Neural cell (in vitro differentiated cells): Measurements from ENCODE around the gene STAG2. TPM values are rescaled to one million over a fixed set of nuclear protein-coding genes. Genes with fewer than 3 reads are reported as not detected.

Experiments used
- H2AFZ ChIP-seq: fragments of 200-600, 300-800 bp; sonication (generic), shearing (Covaris generic); 2 replicates; pipeline ENCODE4 v1.6.0; 2014; ENCODE audit warnings: low read depth, mild to moderate bottlenecking, antibody characterized with exemption, low read length, moderate library complexity
- H3F3A ChIP-seq: fragments of 200-600 bp; shearing (Covaris generic); 2 replicates; pipeline ENCODE4 v1.6.1; 2016; ENCODE audit warnings: mild to moderate bottlenecking, moderate library complexity, mixed read lengths, antibody characterized with exemption, low read length; ENCODE audit not compliant: insufficient read depth, poor library complexity, severe bottlenecking
- H3K27ac ChIP-seq: fragments of 200-600, 300-800 bp; sonication (generic), shearing (Covaris generic); 2 replicates; pipeline ENCODE4 v1.5.1; 2014; ENCODE audit warnings: mild to moderate bottlenecking, low read length, moderate library complexity
- H3K27me3 ChIP-seq: fragments of 300-800, 200-600 bp; sonication (generic), shearing (Covaris generic); 2 replicates; pipeline ENCODE4 v1.6.0; 2014; ENCODE audit warnings: mild to moderate bottlenecking, low read depth, low read length, moderate library complexity; ENCODE audit not compliant: insufficient read depth
- H3K36me3 ChIP-seq: fragments of 300-800, 200-600 bp; sonication (generic), shearing (Covaris generic); 2 replicates; pipeline ENCODE4 v1.5.1; 2014; ENCODE audit warnings: mild to moderate bottlenecking, antibody characterized with exemption, low read length, moderate library complexity; ENCODE audit not compliant: insufficient read depth
- H3K4me2 ChIP-seq: fragments of 300-800, 200-600 bp; sonication (generic), shearing (Covaris generic); 2 replicates; pipeline ENCODE4 v1.6.0; 2014; ENCODE audit warnings: mild to moderate bottlenecking, low read length
- H3K4me3 ChIP-seq: fragments of 300-800, 200-600 bp; sonication (generic), shearing (Covaris generic); 2 replicates; pipeline ENCODE4 v1.5.1; 2014; ENCODE audit warnings: mild to moderate bottlenecking, low read length, moderate library complexity
- H3K79me2 ChIP-seq: fragments of 200-600 bp; shearing (Covaris generic); replicated peaks from 2 replicates; pipeline ENCODE4 v1.6.0; 2014; ENCODE audit warnings: mild to moderate bottlenecking, low read length, moderate library complexity; ENCODE audit not compliant: insufficient read depth
- H3K9ac ChIP-seq: fragments of 300-800, 200-600 bp; sonication (generic), shearing (Covaris generic); 2 replicates; pipeline ENCODE4 v1.6.1; 2016; ENCODE audit warnings: mild to moderate bottlenecking, low read length, mixed read lengths
- H3K9me2 ChIP-seq: fragments of 200-600 bp; shearing (Covaris generic); 2 replicates; pipeline ENCODE4 v1.6.1; 2016; ENCODE audit warnings: mild to moderate bottlenecking, low read length, mixed read lengths; ENCODE audit not compliant: insufficient read depth
- H3K9me3 ChIP-seq: fragments of 200-600, 300-800 bp; sonication (generic), shearing (Covaris generic); 2 replicates; pipeline ENCODE4 v1.6.1; 2016; ENCODE audit warnings: mild to moderate bottlenecking, mixed run types, low read length, moderate library complexity, mixed read lengths
- H4K20me1 ChIP-seq: fragments of 200-600 bp; shearing (Covaris generic); 2 replicates; pipeline ENCODE4 v1.6.1; 2016; ENCODE audit warnings: mild to moderate bottlenecking, mixed run types; ENCODE audit not compliant: insufficient read depth
- EP300 ChIP-seq: fragments of 450-650 bp; conservative IDR thresholded peaks from 2 replicates; pipeline ENCODE4 v1.6.1; 2014; ENCODE audit warnings: antibody characterized with exemption, mild to moderate bottlenecking, moderate library complexity; ENCODE audit not compliant: poor library complexity, severe bottlenecking
- EZH2 ChIP-seq: fragments of 200-600, 300-800 bp; shearing (Covaris generic), sonication (generic); IDR thresholded peaks from 2 replicates; pipeline ENCODE4 v1.6.1; 2014; ENCODE audit warnings: antibody characterized with exemption, low read length, borderline replicate concordance, mild to moderate bottlenecking; ENCODE audit not compliant: insufficient read depth, poor library complexity, severe bottlenecking
- MXI1 ChIP-seq: fragments of 450-650 bp; conservative IDR thresholded peaks from 2 replicates; pipeline ENCODE4 v1.6.1; 2014; ENCODE audit warnings: antibody characterized with exemption, mild to moderate bottlenecking; ENCODE audit not compliant: poor library complexity, severe bottlenecking
- POLR2AphosphoS5 ChIP-seq: IDR thresholded peaks from 2 replicates; pipeline ENCODE4 v1.6.1; 2012
- RAD21 ChIP-seq: fragments of 450-650 bp; conservative IDR thresholded peaks from 2 replicates; pipeline ENCODE4 v1.6.1; 2014; ENCODE audit warnings: antibody characterized with exemption, mild to moderate bottlenecking, moderate library complexity
- SMC3 ChIP-seq: fragments of 450-650 bp; conservative IDR thresholded peaks from 2 replicates; pipeline ENCODE4 v1.6.1; 2014; ENCODE audit warnings: antibody characterized with exemption, mild to moderate bottlenecking, moderate library complexity; ENCODE audit not compliant: poor library complexity
- TAF1 ChIP-seq: IDR thresholded peaks from 2 replicates; pipeline ENCODE4 v1.6.1; 2012; ENCODE audit warnings: low read depth
- polyA plus RNA-seq: library from polyadenylated mRNA; depleted of rRNA; stranded (reverse); fragments of >200 nt; gene quantifications from 2 replicates; pipeline ENCODE4 v1.2.3, GENCODE V29; 2014
- TF ChIP-seq, protein P1 (sequence below): IDR thresholded peaks from 2 replicates; pipeline ENCODE4 v1.6.1; 2012; ENCODE audit warnings: borderline replicate concordance
- TF ChIP-seq, protein P2 (sequence below): fragments of 450-650 bp; IDR thresholded peaks from 2 replicates; pipeline ENCODE4 v1.5.1; 2014; ENCODE audit warnings: antibody characterized with exemption, mild to moderate bottlenecking, moderate library complexity; ENCODE audit not compliant: poor library complexity, severe bottlenecking

Gene STAG2
- polyA plus RNA-seq, 1 donor from 2014 or later = 26.5 TPM

DNA sequence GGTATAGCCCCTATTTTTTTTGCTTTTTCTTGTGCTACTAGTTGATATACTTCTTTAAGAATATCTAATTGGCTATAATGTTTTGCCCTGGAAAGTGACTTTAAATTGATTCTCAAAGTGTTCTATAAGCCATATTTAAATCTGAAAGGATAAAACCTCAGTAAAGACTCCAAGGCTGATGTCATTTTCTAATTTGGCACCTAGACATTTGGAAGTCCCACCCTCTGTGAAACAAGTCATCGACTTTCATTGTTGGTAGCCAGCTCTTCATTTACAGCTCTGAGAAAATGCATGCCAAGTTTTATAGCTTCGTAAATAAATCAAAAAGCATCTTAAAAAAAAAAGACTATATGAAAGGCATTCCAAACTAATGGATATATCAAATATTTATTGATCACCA lies 18.0 kb upstream of the STAG2 start:
- no peak overlapping the region for H3K9ac ChIP-seq
- H3K4me3 ChIP-seq = no peak overlapping the region
- TF ChIP-seq, protein P1, sequence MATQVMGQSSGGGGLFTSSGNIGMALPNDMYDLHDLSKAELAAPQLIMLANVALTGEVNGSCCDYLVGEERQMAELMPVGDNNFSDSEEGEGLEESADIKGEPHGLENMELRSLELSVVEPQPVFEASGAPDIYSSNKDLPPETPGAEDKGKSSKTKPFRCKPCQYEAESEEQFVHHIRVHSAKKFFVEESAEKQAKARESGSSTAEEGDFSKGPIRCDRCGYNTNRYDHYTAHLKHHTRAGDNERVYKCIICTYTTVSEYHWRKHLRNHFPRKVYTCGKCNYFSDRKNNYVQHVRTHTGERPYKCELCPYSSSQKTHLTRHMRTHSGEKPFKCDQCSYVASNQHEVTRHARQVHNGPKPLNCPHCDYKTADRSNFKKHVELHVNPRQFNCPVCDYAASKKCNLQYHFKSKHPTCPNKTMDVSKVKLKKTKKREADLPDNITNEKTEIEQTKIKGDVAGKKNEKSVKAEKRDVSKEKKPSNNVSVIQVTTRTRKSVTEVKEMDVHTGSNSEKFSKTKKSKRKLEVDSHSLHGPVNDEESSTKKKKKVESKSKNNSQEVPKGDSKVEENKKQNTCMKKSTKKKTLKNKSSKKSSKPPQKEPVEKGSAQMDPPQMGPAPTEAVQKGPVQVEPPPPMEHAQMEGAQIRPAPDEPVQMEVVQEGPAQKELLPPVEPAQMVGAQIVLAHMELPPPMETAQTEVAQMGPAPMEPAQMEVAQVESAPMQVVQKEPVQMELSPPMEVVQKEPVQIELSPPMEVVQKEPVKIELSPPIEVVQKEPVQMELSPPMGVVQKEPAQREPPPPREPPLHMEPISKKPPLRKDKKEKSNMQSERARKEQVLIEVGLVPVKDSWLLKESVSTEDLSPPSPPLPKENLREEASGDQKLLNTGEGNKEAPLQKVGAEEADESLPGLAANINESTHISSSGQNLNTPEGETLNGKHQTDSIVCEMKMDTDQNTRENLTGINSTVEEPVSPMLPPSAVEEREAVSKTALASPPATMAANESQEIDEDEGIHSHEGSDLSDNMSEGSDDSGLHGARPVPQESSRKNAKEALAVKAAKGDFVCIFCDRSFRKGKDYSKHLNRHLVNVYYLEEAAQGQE = no peak
- no peak for TF ChIP-seq SMC3
- TF ChIP-seq, protein P2, sequence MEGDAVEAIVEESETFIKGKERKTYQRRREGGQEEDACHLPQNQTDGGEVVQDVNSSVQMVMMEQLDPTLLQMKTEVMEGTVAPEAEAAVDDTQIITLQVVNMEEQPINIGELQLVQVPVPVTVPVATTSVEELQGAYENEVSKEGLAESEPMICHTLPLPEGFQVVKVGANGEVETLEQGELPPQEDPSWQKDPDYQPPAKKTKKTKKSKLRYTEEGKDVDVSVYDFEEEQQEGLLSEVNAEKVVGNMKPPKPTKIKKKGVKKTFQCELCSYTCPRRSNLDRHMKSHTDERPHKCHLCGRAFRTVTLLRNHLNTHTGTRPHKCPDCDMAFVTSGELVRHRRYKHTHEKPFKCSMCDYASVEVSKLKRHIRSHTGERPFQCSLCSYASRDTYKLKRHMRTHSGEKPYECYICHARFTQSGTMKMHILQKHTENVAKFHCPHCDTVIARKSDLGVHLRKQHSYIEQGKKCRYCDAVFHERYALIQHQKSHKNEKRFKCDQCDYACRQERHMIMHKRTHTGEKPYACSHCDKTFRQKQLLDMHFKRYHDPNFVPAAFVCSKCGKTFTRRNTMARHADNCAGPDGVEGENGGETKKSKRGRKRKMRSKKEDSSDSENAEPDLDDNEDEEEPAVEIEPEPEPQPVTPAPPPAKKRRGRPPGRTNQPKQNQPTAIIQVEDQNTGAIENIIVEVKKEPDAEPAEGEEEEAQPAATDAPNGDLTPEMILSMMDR = no peak
- TF ChIP-seq RAD21 = no peak
- TF ChIP-seq MXI1 = no peak
- no peak for TF ChIP-seq TAF1
- TF ChIP-seq POLR2AphosphoS5 = no peak
- TF ChIP-seq EZH2 = no peak
- TF ChIP-seq EP300 = no peak
- no peaks in the 10 kb centered on the region for H3F3A ChIP-seq
- H3K27ac ChIP-seq = no peak overlapping the region
- H3K4me2 ChIP-seq = no peak overlapping the region
- H3K27me3 ChIP-seq = no peaks in the 10 kb centered on the region
- no peak overlapping the region for H2AFZ ChIP-seq
- H3K9me3 ChIP-seq = no peaks in the 10 kb centered on the region
- H3K79me2 ChIP-seq = no peaks in the 10 kb centered on the region
- no peaks in the 10 kb centered on the region for H4K20me1 ChIP-seq
- H3K9me2 ChIP-seq = no peaks in the 10 kb centered on the region
- no peaks in the 10 kb centered on the region for H3K36me3 ChIP-seq

DNA sequence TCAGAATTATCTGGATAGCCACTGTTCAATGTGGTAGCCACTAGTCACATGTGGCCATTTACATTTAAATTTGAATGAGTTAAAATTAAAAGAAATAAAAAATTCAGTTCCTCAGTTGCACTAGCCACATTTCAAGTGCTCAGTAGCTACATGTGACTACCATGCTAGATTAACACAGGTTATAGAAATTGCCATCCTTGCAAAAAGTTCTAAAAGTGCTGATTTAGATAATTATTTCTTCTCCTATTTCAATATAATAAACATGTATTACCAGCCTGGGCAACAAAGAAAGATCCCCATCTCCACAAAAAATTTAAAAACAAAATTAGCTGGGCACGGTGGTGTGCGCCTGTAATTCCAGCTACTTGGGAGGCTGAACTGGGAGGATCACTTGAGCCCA lies 11.7 kb upstream of the STAG2 start:
- Histone ChIP-seq H2AFZ (no peak overlapping the region), H4K20me1 (no peaks in the 10 kb centered on the region), H3K9me2 (no peaks in the 10 kb centered on the region), H3K9ac (no peak overlapping the region), H3K4me2 (no peak overlapping the region), H3K36me3 (no peaks in the 10 kb centered on the region), H3K9me3 (no peaks in the 10 kb centered on the region), H3K27me3 (no peaks in the 10 kb centered on the region), H3F3A (no peaks in the 10 kb centered on the region), H3K79me2 (no peaks in the 10 kb centered on the region), H3K4me3 (no peak overlapping the region), H3K27ac (no peak overlapping the region)
- TF ChIP-seq, protein P1 = no peak
- TF ChIP-seq, protein P2 = no peak
- TF ChIP-seq EZH2 (no peak), RAD21 (no peak), TAF1 (no peak), EP300 (no peak), MXI1 (no peak), SMC3 (no peak), POLR2AphosphoS5 (no peak)
